ENCODE data around the gene PNLDC1.

GRCh38 chr6:159838020-159838744 lies 38.1 kb downstream of the PNLDC1 start:
- TF ChIP-seq CTCF (IDR thresholded peaks at IDR 0.05; ENCODE audit: low read length), result no peak
- no peak for TF ChIP-seq EZH2 (optimal IDR thresholded peaks at IDR 0.05; ENCODE audit: low read depth, low read length)

Measured in MM.1S (cell line).